Fibroblast of mammary gland (primary cell): ENCODE measurements around the gene CTNNA3.

ENCODE experiments used
- DNase-seq: peaks from one replicate; pipeline ENCODE4 v3.0.0-alpha.2; 2010; ENCODE audit warnings: low read depth
- H3K4me3 ChIP-seq: 2 replicates; pipeline ENCODE4 v1.5.1; 2011; ENCODE audit warnings: low read depth, mild to moderate bottlenecking, low read length, moderate library complexity; ENCODE audit not compliant: control insufficient read depth
- TF ChIP-seq, protein P1 (sequence below): conservative IDR thresholded peaks from 2 replicates; pipeline ENCODE4 v1.5.1; 2011; ENCODE audit warnings: low read depth, low read length, inconsistent platforms; ENCODE audit not compliant: control insufficient read depth, insufficient read depth

CTNNA3 gene

DNA sequence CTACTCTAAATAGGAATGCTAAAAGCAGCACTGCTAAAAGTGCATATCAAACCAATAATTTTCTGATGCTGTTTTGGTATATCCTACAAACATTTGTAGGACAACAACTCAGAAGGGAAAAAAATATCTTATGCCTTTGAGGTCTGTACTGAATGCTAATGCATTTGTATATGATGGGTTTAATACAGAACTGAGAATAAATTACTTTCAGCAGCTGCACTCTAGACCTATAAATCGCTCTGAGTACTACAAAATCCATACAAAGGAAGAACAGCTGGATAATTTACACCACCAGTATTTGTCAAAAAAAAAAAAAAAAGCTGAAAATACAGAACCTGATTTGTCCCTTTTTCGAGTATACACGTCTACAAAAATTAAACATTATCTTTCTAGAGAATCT is 426.2 kb downstream of the CTNNA3 start:
- TF ChIP-seq, protein P1, sequence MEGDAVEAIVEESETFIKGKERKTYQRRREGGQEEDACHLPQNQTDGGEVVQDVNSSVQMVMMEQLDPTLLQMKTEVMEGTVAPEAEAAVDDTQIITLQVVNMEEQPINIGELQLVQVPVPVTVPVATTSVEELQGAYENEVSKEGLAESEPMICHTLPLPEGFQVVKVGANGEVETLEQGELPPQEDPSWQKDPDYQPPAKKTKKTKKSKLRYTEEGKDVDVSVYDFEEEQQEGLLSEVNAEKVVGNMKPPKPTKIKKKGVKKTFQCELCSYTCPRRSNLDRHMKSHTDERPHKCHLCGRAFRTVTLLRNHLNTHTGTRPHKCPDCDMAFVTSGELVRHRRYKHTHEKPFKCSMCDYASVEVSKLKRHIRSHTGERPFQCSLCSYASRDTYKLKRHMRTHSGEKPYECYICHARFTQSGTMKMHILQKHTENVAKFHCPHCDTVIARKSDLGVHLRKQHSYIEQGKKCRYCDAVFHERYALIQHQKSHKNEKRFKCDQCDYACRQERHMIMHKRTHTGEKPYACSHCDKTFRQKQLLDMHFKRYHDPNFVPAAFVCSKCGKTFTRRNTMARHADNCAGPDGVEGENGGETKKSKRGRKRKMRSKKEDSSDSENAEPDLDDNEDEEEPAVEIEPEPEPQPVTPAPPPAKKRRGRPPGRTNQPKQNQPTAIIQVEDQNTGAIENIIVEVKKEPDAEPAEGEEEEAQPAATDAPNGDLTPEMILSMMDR: no peak
- no peak for DNase-seq
- no peak overlapping the region for H3K4me3 ChIP-seq

DNA sequence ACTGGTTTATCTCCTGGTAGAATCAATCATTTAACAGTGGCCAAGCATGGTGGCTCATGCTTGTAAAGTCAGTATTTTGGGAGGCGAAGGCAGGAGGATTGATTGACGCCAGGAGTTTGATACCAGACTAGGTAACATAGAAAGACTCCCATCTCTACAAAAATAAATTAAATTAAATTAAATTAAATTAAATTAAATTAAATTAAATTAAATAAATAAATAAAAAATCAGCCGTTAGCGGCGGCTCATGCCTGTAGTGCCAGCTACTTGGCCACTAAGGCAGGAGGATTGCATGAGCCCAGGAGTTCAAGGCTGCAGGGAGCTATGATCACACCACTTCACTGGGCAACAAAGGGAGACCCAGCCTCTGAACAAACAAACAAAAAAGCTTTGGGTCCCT is 427.8 kb downstream of the CTNNA3 start:
- TF ChIP-seq, protein P1: no peak
- no peak for DNase-seq
- no peak overlapping the region for H3K4me3 ChIP-seq

DNA sequence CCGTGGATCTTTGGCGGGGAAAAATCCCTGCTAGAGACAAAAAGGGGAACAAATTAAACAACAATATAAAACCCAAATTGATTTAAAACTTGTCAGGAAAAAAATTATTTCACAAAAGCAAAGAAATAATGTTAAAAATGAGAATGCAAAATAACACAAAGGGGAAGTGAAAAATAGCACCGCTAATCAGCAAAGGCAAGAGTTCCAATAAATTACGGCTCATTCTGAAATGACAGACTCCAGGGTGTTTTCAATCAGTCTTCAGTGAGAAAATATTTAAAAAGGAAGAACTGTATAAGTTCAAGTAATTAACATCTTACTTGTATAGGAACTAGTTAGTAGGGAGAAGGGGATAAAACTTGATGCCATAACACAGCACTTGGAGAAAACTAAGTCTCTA is 433.3 kb downstream of the CTNNA3 start:
- no peak overlapping the region for H3K4me3 ChIP-seq
- TF ChIP-seq, protein P1: no peak
- DNase-seq: no peak

DNA sequence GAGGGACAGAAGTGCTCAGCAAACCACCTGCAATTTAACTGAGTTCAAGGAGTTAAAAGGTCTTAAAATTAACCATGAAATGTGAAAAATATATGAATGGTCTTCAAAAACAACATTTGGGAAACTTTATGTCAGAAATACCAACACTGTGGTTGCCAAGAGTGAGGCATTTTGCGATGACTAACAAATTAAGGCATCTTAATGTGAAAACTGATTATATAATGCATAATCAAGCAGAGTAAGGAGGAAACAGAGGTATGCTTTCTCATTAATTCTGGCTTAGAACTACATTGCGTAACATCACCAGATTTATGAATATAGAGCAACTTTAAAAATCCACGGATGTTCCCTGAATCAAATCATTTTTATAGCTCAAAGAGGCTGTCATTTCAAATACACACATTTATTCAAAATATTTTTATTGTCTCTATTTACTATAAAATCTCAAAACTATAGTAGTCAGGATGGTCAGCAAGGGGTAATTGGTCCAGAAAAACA is 434.6 kb downstream of the CTNNA3 start:
- no peak overlapping the region for H3K4me3 ChIP-seq
- TF ChIP-seq, protein P1: no peak
- no peak for DNase-seq

DNA sequence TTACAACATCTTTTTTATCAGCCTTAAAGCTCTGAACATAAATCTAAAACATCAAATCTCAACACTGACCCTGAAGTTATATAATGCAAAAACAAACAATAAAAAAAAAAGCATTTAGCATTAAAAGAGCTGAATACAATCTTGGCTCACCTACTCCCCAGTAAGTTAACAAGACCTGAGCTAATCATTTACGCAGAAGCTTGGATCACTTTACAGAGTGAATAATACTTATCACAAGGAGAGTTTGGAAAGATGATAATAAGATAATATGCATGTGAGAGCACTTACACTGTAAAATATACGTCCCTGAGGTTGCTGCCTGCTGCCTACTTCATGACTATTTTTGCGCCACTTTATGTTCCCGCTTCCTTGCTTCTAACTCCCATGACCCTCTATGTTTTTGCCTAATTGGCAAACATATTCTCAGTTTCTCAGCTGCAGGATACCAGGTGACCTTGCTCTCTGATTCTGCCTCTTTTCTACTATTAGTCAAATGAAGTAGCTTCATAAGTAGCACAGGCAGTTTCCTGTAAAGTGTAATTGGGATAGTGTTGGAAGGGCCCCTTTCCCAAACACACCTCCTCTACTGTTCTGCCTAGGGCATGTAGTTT is 436.6 kb downstream of the CTNNA3 start:
- H3K4me3 ChIP-seq: no peak overlapping the region
- TF ChIP-seq, protein P1: no peak
- no peak for DNase-seq

DNA sequence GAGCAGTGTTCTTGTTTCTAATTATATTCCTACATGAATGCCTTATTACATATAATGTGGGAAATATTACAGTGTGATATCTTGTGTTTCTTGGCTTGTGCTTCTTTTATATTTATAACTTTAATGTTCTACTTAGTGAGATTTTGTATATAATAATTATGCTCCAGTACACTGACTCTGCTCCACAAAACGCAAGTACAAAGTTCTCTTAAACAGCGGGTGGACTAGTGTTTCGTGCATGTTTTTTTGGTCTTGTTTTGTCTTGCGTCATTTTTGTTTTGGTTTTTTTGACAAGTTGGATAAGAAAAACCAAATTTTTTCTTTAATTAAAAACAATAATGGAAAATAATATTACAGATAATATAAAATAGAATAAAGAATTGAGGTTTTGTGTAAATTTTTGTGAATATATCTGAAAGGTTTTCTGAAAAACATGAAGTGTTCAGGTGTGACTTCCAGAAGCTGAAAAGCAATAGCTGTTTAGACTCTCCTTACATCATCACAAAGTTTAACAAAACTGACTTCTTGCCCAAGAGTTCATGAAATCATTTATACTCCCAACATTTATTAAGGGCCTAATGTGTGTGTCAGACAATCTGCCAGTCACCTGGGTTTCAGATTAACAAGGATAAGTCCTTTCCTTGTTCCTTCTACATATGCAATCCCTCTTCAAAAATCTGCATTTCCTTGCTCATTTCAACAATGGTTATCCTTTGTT is 438.4 kb downstream of the CTNNA3 start:
- no peak overlapping the region for H3K4me3 ChIP-seq
- no peak for DNase-seq
- TF ChIP-seq, protein P1: no peak
